Keratinocyte (primary cell): ENCODE measurements around the gene LHCGR. TPM values are rescaled to one million over a fixed set of nuclear protein-coding genes. Genes with fewer than 3 reads are reported as not detected.

Source experiments
- DNase-seq: peaks from one replicate; pipeline ENCODE4 v3.0.0-alpha.2; 2011; ENCODE audit warnings: low read depth, missing footprints, low spot score
- FAIRE-seq: peaks from 2 replicates; lab custom pipeline; 2011; peaks lifted over from hg19 to GRCh38; lab: Jason Lieb, UNC
- H2AFZ ChIP-seq: 2 replicates; pipeline ENCODE4 v1.6.0; 2012; ENCODE audit warnings: low read length, control low read depth, inconsistent platforms; ENCODE audit not compliant: control insufficient read depth
- H3K27ac ChIP-seq: 2 replicates; pipeline ENCODE4 v1.5.1; 2011; ENCODE audit warnings: low read length; ENCODE audit not compliant: control insufficient read depth, insufficient read depth
- H3K27me3 ChIP-seq: 3 replicates; pipeline ENCODE4 v1.6.0; 2011; ENCODE audit warnings: low read length; ENCODE audit not compliant: control insufficient read depth, insufficient read depth; ENCODE audit errors: extremely low read depth
- H3K36me3 ChIP-seq, 2 experiments: 2 replicates in 1 of 2; 3 replicates in 1 of 2; pipeline ENCODE4 v1.5.1; 2011; ENCODE audit warnings: low read length in 2 of 2, mild to moderate bottlenecking in 1 of 2; ENCODE audit not compliant: control insufficient read depth in 2 of 2, insufficient read depth in 2 of 2; ENCODE audit errors: extremely low read depth in 1 of 2
- H3K4me1 ChIP-seq: 3 replicates; pipeline ENCODE4 v1.5.1; 2011; ENCODE audit warnings: low read length; ENCODE audit not compliant: control insufficient read depth, insufficient read depth; ENCODE audit errors: extremely low read depth
- H3K4me2 ChIP-seq: 3 replicates; pipeline ENCODE4 v1.6.0; 2011; ENCODE audit warnings: low read depth, low read length; ENCODE audit not compliant: control insufficient read depth, insufficient read depth; ENCODE audit errors: extremely low read depth
- H3K4me3 ChIP-seq, 3 experiments: fragments of 200-600 bp in 1 of 3; sonication (generic) in 1 of 3; 2 replicates in 2 of 3; 3 replicates in 1 of 3; pipeline ENCODE4 v1.5.1; 2011 to 2016; ENCODE audit warnings: low read length in 3 of 3, mild to moderate bottlenecking in 3 of 3, control low read depth in 2 of 3, inconsistent platforms in 1 of 3, low read depth in 1 of 3, mixed read lengths in 1 of 3, mixed run types in 1 of 3, moderate library complexity in 1 of 3; ENCODE audit not compliant: control insufficient read depth in 2 of 3, insufficient read depth in 2 of 3; ENCODE audit errors: extremely low read depth in 1 of 3
- H3K79me2 ChIP-seq: 2 replicates; pipeline ENCODE4 v1.6.0; 2012; ENCODE audit warnings: low read length; ENCODE audit not compliant: control insufficient read depth, insufficient read depth
- H3K9ac ChIP-seq: 3 replicates; pipeline ENCODE4 v1.6.0; 2011; ENCODE audit warnings: low read length; ENCODE audit not compliant: control insufficient read depth, insufficient read depth; ENCODE audit errors: extremely low read depth
- H3K9me1 ChIP-seq: 3 replicates; pipeline ENCODE4 v1.6.0; 2011; ENCODE audit warnings: low read length; ENCODE audit not compliant: control insufficient read depth, insufficient read depth; ENCODE audit errors: extremely low read depth
- H3K9me3 ChIP-seq: 2 replicates; pipeline ENCODE4 v1.5.1; 2012; ENCODE audit warnings: low read depth, low read length; ENCODE audit not compliant: control insufficient read depth
- H4K20me1 ChIP-seq: 3 replicates; pipeline ENCODE4 v1.6.0; 2011; ENCODE audit warnings: low read length; ENCODE audit not compliant: control insufficient read depth, insufficient read depth; ENCODE audit errors: extremely low read depth
- EZH2 ChIP-seq: IDR thresholded peaks from one replicate; pipeline ENCODE4 v1.6.1; 2012; ENCODE audit warnings: inconsistent platforms, mild to moderate bottlenecking, low read length, moderate library complexity
- dilution Hi-C: fragments of 300-500 bp; cut with MboI; formaldehyde crosslinking; loops from one replicate; pipeline ENCODE4 v1.7.0; 2020; ENCODE audit warnings: low sequenced_read_pairs; ENCODE audit not compliant: extremely low pct_ligation_motif_present
- polyA plus RNA-seq, 5 experiments: library from polyadenylated mRNA; depleted of rRNA in 3 of 5; stranded (reverse) in 3 of 5; stranded (forward) in 1 of 5; unstranded in 1 of 5; fragments of >200 nt; gene quantifications; 1 replicate in 1 of 5; 2 replicates in 3 of 5; 3 replicates in 1 of 5; pipeline versions ENCODE4 v1.2.1 to v1.2.3, GENCODE V29; 2011 to 2012; ENCODE audit warnings: missing spikeins in 2 of 5, low read depth in 1 of 5, low replicate concordance in 1 of 5
- TF ChIP-seq, protein P1 (sequence below), 3 experiments: IDR thresholded peaks in 1 of 3; conservative IDR thresholded peaks in 1 of 3; optimal IDR thresholded peaks in 1 of 3; 2 replicates in 2 of 3; 3 replicates in 1 of 3; pipeline versions ENCODE3 to v1.5.1; 2011; ENCODE audit warnings: low read length in 3 of 3, mild to moderate bottlenecking in 3 of 3, moderate library complexity in 2 of 3, control low read depth in 1 of 3, inconsistent platforms in 1 of 3; ENCODE audit not compliant: insufficient read depth in 2 of 3; ENCODE audit errors: extremely low read depth in 1 of 3

The LHCGR gene
- polyA plus RNA-seq, 1 donor (not counting 4 experiments of a cell fraction or from before 2014, with no cell fraction given) = not detected

DNA sequence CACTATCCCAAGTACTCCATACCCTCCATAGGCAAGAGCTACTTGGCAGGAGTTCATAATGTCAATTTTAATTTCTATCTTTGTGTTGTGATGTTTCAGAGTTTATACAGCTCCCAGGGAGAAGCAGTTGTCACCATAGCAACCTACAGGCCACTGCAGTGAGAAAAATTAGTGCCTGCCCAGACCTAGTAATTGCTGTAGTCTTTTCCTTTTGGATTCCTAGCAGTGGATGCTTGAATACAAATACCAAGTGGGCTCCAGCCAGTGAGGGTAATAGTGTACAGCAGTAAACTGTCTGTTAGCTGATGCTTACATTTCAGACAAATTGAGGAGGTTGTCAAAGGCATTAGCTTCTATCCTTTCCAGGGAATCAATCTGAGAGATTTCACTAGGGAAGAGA, 26.7 kb downstream of the LHCGR start:
- Histone ChIP-seq H3K79me2 (no peaks in the 10 kb centered on the region), H3K27ac (no peak overlapping the region), H3K4me3 (no peak overlapping the region), H3K9ac (no peak overlapping the region), H2AFZ (no peak overlapping the region), H3K9me3 (no peaks in the 10 kb centered on the region), H3K4me1 (no peaks in the 10 kb centered on the region), H4K20me1 (no peaks in the 10 kb centered on the region), H3K9me1 (no peaks in the 10 kb centered on the region), H3K4me2 (no peak overlapping the region), H3K36me3 (no peaks in the 10 kb centered on the region), H3K27me3 (no peaks in the 10 kb centered on the region)
- dilution Hi-C loops = no loop called here
- FAIRE-seq (no peak), DNase-seq (no peak)
- TF ChIP-seq EZH2 = no peak
- TF ChIP-seq, protein P1, sequence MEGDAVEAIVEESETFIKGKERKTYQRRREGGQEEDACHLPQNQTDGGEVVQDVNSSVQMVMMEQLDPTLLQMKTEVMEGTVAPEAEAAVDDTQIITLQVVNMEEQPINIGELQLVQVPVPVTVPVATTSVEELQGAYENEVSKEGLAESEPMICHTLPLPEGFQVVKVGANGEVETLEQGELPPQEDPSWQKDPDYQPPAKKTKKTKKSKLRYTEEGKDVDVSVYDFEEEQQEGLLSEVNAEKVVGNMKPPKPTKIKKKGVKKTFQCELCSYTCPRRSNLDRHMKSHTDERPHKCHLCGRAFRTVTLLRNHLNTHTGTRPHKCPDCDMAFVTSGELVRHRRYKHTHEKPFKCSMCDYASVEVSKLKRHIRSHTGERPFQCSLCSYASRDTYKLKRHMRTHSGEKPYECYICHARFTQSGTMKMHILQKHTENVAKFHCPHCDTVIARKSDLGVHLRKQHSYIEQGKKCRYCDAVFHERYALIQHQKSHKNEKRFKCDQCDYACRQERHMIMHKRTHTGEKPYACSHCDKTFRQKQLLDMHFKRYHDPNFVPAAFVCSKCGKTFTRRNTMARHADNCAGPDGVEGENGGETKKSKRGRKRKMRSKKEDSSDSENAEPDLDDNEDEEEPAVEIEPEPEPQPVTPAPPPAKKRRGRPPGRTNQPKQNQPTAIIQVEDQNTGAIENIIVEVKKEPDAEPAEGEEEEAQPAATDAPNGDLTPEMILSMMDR (optimal IDR thresholded peaks at IDR 0.05 in 1 of 3, IDR thresholded peaks at IDR 0.05 in 1 of 3, conservative IDR thresholded peaks at IDR 0.05 in 1 of 3; ENCODE audit: extremely low read depth in 1 of 3, insufficient read depth in 2 of 3, low read length in 3 of 3) = no peak

DNA sequence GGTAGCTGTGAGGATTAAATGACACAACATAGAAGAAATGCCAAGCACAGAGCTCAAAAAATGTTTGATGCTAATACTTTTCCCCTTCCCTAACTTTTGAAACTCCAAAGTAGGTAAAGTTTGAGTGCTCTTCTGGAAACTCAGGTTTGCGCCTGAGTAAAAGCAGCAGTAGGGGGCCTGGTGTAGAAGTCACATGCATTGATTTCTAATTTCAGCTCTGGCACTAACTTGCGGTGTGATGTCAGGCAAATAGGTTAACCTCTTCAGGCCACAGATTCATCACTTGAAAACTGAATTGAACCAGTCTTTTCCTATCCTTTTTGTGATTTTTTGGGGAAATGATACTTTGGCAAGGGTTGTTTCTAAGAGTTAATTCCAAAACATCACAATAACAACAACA, 27.2 kb downstream of the LHCGR start:
- Histone ChIP-seq H3K27me3 (no peaks in the 10 kb centered on the region), H3K4me2 (no peak overlapping the region), H3K9me3 (no peaks in the 10 kb centered on the region), H3K79me2 (no peaks in the 10 kb centered on the region), H3K27ac (no peak overlapping the region), H3K9me1 (no peaks in the 10 kb centered on the region), H3K4me1 (no peaks in the 10 kb centered on the region), H4K20me1 (no peaks in the 10 kb centered on the region), H3K4me3 (no peak overlapping the region), H3K36me3 (no peaks in the 10 kb centered on the region), H3K9ac (no peak overlapping the region), H2AFZ (no peak overlapping the region)
- dilution Hi-C loops = no loop called here
- TF ChIP-seq, protein P1 (optimal IDR thresholded peaks at IDR 0.05 in 1 of 3, IDR thresholded peaks at IDR 0.05 in 1 of 3, conservative IDR thresholded peaks at IDR 0.05 in 1 of 3; ENCODE audit: extremely low read depth in 1 of 3, insufficient read depth in 2 of 3, low read length in 3 of 3) = no peak
- no peak for TF ChIP-seq EZH2
- FAIRE-seq (no peak), DNase-seq (no peak)
